ENCODE data around the gene VWC2.

DNA sequence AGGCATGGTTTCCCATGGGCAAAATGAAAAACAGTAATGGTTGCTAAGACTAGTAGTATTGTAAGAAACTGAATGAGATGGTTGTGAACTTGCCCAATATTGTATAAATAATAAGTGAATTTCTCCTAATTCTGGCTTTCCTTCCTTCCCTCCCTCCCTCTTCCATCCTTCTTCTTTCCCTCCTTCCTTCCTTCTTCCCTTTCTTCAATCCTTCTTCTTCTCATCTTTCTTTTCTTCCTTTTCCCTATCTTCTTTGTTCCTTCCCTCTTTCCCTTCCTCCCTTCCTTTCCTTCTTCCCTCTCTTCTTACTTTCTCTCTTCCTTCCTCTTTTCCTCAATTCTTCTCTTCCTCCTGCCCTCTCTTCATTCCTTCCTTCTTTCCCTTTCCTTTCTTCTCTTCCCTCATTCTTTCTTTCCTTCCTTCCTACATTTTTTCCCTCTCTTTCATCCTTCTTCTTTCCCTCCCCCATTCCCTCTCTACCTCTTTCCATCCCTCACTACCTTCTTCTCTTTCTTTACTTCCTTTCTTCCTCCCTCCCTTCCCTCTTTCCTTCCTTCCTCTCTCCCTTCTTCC lies 4.1 kb upstream of the VWC2 start:
- TF ChIP-seq, protein P1, sequence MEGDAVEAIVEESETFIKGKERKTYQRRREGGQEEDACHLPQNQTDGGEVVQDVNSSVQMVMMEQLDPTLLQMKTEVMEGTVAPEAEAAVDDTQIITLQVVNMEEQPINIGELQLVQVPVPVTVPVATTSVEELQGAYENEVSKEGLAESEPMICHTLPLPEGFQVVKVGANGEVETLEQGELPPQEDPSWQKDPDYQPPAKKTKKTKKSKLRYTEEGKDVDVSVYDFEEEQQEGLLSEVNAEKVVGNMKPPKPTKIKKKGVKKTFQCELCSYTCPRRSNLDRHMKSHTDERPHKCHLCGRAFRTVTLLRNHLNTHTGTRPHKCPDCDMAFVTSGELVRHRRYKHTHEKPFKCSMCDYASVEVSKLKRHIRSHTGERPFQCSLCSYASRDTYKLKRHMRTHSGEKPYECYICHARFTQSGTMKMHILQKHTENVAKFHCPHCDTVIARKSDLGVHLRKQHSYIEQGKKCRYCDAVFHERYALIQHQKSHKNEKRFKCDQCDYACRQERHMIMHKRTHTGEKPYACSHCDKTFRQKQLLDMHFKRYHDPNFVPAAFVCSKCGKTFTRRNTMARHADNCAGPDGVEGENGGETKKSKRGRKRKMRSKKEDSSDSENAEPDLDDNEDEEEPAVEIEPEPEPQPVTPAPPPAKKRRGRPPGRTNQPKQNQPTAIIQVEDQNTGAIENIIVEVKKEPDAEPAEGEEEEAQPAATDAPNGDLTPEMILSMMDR (IDR thresholded peaks at IDR 0.05), result no peak
- no peak for TF ChIP-seq POLR2A (IDR thresholded peaks at IDR 0.05)

All from esophagus squamous epithelium (tissue), 4 donors.